ENCODE results near the gene EFCAB11. TPM values are rescaled to one million over a fixed set of nuclear protein-coding genes. Genes with fewer than 3 reads are reported as not detected.
A peak's percentile ranks its signal among the peaks of the same experiment; 100 is the strongest.

The EFCAB11 gene
- total and polyA plus RNA-seq, 2 donors (not counting 1 experiment from before 2014, with no cell fraction given) = 2.6 to 4.0 TPM

- no peaks in the 10 kb centered on the region for H3K79me2 ChIP-seq (ENCODE audit: control insufficient read depth, insufficient read depth, low read length)
- no peaks in the 10 kb centered on the region for H3K27me3 ChIP-seq (ENCODE audit: control insufficient read depth, insufficient read depth, low read length)
- TF ChIP-seq EZH2 (IDR thresholded peaks at IDR 0.05; ENCODE audit: low read length, missing control alignments) (no peak), CTCF (conservative IDR thresholded peaks at IDR 0.05 in 1 of 2, IDR thresholded peaks at IDR 0.05 in 1 of 2; ENCODE audit: low read depth in 1 of 2, low read length in 2 of 2) (no peak)
- H3K9ac ChIP-seq (ENCODE audit: insufficient read depth, low read length) = no peak overlapping the region
- H3K9me3 ChIP-seq (ENCODE audit: control insufficient read depth, insufficient read depth, low read depth, low read length) = no peaks in the 10 kb centered on the region
- no peak overlapping the region for H3K4me3 ChIP-seq (replicated peaks in 1 of 4; ENCODE audit: control extremely low read depth in 1 of 4, insufficient read depth in 1 of 4, low read depth in 3 of 4, low read length in 4 of 4)
- H3K27ac ChIP-seq (ENCODE audit: insufficient read depth, low read length) = no peak overlapping the region
- H4K20me1 ChIP-seq (ENCODE audit: control insufficient read depth, extremely low read depth, insufficient read depth, low read length) = no peaks in the 10 kb centered on the region
- peak overlapping the region; percentile 68 for H3K4me2 ChIP-seq (ENCODE audit: extremely low read depth, insufficient read depth, low read length)
- H2AFZ ChIP-seq (ENCODE audit: low read length) = no peak overlapping the region
- H3K4me1 ChIP-seq (ENCODE audit: control insufficient read depth, extremely low read depth, insufficient read depth, low read length) = peaks cover 3% of the 10 kb centered on the region
- H3K36me3 ChIP-seq (ENCODE audit: control insufficient read depth, insufficient read depth, low read length) = no peaks in the 10 kb centered on the region
- no peak for DNase-seq (ENCODE audit: low read depth in 2 of 2)
These were observed 140.4 kb downstream of the EFCAB11 start for GRCh38 chr14:89814126-89814525.

GRCh38 chr14:89813617-89814031 is 140.9 kb downstream of the EFCAB11 start:
- Histone ChIP-seq H3K4me1 (ENCODE audit: control insufficient read depth, extremely low read depth, insufficient read depth, low read length) (peaks cover 3% of the 10 kb centered on the region), H3K36me3 (ENCODE audit: control insufficient read depth, insufficient read depth, low read length) (no peaks in the 10 kb centered on the region), H3K79me2 (ENCODE audit: control insufficient read depth, insufficient read depth, low read length) (no peaks in the 10 kb centered on the region), H3K4me3 (replicated peaks in 1 of 4; ENCODE audit: control extremely low read depth in 1 of 4, insufficient read depth in 1 of 4, low read depth in 3 of 4, low read length in 4 of 4) (peak overlapping the region in 2 of 4 experiments; percentile 15 to 27), H4K20me1 (ENCODE audit: control insufficient read depth, extremely low read depth, insufficient read depth, low read length) (no peaks in the 10 kb centered on the region), H2AFZ (ENCODE audit: low read length) (no peak overlapping the region), H3K9ac (ENCODE audit: insufficient read depth, low read length) (no peak overlapping the region), H3K9me3 (ENCODE audit: control insufficient read depth, insufficient read depth, low read depth, low read length) (no peaks in the 10 kb centered on the region), H3K4me2 (ENCODE audit: extremely low read depth, insufficient read depth, low read length) (no peak overlapping the region), H3K27me3 (ENCODE audit: control insufficient read depth, insufficient read depth, low read length) (no peaks in the 10 kb centered on the region), H3K27ac (ENCODE audit: insufficient read depth, low read length) (no peak overlapping the region)
- no peak for TF ChIP-seq CTCF (conservative IDR thresholded peaks at IDR 0.05 in 1 of 2, IDR thresholded peaks at IDR 0.05 in 1 of 2; ENCODE audit: low read depth in 1 of 2, low read length in 2 of 2)
- no peak for TF ChIP-seq EZH2 (IDR thresholded peaks at IDR 0.05; ENCODE audit: low read length, missing control alignments)
- peak; percentile 52 to 99 for DNase-seq (ENCODE audit: low read depth in 2 of 2)

DNA sequence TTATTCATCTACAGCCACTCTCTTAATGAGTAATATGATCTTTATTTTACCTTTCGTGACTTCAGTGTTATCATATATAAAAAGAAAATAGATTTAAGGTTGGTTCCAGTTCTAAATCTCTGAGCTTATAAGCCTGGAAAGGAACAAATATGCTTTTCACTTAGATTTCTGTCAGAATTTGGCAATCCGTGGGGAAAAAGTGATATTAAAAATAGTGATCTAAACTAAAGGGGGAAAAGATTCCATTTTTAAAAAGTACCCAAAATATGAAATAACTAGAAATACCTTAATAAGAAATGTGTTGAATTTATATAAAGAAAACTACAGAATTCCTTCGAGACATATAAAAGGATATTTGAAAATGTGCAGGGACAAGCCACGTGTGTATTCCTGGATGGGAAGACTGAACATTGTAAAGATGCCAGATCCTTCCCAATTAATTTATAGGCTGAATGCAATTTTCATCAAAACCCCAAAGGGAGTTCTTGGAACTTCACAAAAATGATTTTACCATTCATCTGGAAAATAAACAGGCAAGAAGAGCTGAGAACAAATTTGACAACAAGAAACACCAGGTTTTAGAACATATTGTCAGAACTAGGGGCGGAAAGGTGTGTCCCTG is 142.5 kb downstream of the EFCAB11 start:
- Histone ChIP-seq H3K27ac (ENCODE audit: insufficient read depth, low read length) (no peak overlapping the region), H3K4me3 (replicated peaks in 1 of 4; ENCODE audit: control extremely low read depth in 1 of 4, insufficient read depth in 1 of 4, low read depth in 3 of 4, low read length in 4 of 4) (no peak overlapping the region), H3K27me3 (ENCODE audit: control insufficient read depth, insufficient read depth, low read length) (no peaks in the 10 kb centered on the region), H3K79me2 (ENCODE audit: control insufficient read depth, insufficient read depth, low read length) (no peaks in the 10 kb centered on the region), H4K20me1 (ENCODE audit: control insufficient read depth, extremely low read depth, insufficient read depth, low read length) (no peaks in the 10 kb centered on the region), H3K36me3 (ENCODE audit: control insufficient read depth, insufficient read depth, low read length) (no peaks in the 10 kb centered on the region), H3K9ac (ENCODE audit: insufficient read depth, low read length) (no peak overlapping the region), H3K4me1 (ENCODE audit: control insufficient read depth, extremely low read depth, insufficient read depth, low read length) (no peaks in the 10 kb centered on the region), H3K4me2 (ENCODE audit: extremely low read depth, insufficient read depth, low read length) (no peak overlapping the region), H2AFZ (ENCODE audit: low read length) (no peak overlapping the region), H3K9me3 (ENCODE audit: control insufficient read depth, insufficient read depth, low read depth, low read length) (no peaks in the 10 kb centered on the region)
- no peak for DNase-seq (ENCODE audit: low read depth in 2 of 2)
- TF ChIP-seq EZH2 (IDR thresholded peaks at IDR 0.05; ENCODE audit: low read length, missing control alignments) (no peak), CTCF (conservative IDR thresholded peaks at IDR 0.05 in 1 of 2, IDR thresholded peaks at IDR 0.05 in 1 of 2; ENCODE audit: low read depth in 1 of 2, low read length in 2 of 2) (no peak)

Measured in fibroblast of lung (primary cell).